ENCODE results near the gene UXS1.

The UXS1 gene

DNA sequence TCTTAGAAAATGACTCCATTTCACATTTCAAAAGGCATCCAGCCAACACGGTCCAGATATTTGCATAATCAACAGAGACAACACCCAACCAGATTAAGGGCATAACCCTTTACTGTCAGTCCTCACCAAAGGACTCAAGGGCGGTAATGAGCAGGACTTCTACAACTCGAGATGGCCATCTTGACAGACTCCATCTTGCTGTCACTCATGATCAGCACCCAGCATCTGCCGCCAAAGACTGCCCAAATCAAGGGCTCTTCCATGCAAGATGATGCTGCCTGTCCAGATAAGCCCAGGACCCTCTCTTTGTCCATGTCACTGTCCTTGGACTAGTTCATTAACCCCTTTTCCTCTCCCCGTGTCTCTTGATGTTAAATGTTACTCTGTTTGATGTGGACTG lies 77.9 kb downstream of the UXS1 start:
- DNase-seq (ENCODE audit: extremely low spot score) = no peak
- ChIA-PET CTCF (no interaction called here), POLR2A (no interaction called here)
- TF ChIP-seq ZNF384 (IDR thresholded peaks at IDR 0.05) = no peak
- TF ChIP-seq ELF4 (IDR thresholded peaks at IDR 0.05) = no peak
- TF ChIP-seq NFRKB (IDR thresholded peaks at IDR 0.05) = no peak
- no peak for TF ChIP-seq TARDBP (IDR thresholded peaks at IDR 0.05)
- no peak for TF ChIP-seq BHLHE40 (IDR thresholded peaks at IDR 0.05; ENCODE audit: borderline replicate concordance)
- no peak for TF ChIP-seq ARNT (IDR thresholded peaks at IDR 0.05)
- TF ChIP-seq SP1 (IDR thresholded peaks at IDR 0.05) = no peak
- TF ChIP-seq LEF1 (IDR thresholded peaks at IDR 0.05; ENCODE audit: borderline replicate concordance) = no peak
- TF ChIP-seq CTBP1 (IDR thresholded peaks at IDR 0.05; ENCODE audit: borderline replicate concordance) = no peak
- no peak for TF ChIP-seq L3MBTL2 (conservative IDR thresholded peaks at IDR 0.05)
- TF ChIP-seq SUZ12 (IDR thresholded peaks at IDR 0.05) = no peak
- TF ChIP-seq FOXK2 (IDR thresholded peaks at IDR 0.05) = no peak
- TF ChIP-seq, protein P1, sequence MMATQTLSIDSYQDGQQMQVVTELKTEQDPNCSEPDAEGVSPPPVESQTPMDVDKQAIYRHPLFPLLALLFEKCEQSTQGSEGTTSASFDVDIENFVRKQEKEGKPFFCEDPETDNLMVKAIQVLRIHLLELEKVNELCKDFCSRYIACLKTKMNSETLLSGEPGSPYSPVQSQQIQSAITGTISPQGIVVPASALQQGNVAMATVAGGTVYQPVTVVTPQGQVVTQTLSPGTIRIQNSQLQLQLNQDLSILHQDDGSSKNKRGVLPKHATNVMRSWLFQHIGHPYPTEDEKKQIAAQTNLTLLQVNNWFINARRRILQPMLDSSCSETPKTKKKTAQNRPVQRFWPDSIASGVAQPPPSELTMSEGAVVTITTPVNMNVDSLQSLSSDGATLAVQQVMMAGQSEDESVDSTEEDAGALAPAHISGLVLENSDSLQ (IDR thresholded peaks at IDR 0.05) = no peak

DNA sequence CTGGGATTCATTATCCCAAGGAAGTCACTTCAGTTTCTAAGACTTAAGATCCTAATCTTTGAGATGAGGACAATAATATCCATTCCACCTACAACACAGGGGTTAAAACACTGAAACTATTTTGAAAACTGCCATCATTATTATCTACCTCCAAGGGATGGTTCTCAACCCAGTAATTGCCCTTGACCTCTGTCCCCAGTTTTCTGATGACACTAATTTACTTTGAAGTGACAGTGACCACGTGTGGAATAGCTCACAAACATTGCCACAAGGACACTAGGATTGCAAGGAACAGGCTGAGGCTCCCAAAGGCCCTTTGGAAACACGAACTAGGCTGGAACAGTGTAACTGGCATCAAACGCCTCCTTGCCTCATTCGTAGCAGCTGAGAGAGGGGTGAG lies 78.4 kb downstream of the UXS1 start:
- CTCF ChIA-PET = no interaction called here
- POLR2A ChIA-PET = no interaction called here
- DNase-seq (ENCODE audit: extremely low spot score) = no peak
- TF ChIP-seq TARDBP (IDR thresholded peaks at IDR 0.05) (no peak), ZNF384 (IDR thresholded peaks at IDR 0.05) (no peak), SP1 (IDR thresholded peaks at IDR 0.05) (no peak), FOXM1 (IDR thresholded peaks at IDR 0.05; ENCODE audit: borderline replicate concordance) (no peak), NFRKB (IDR thresholded peaks at IDR 0.05) (no peak), LEF1 (IDR thresholded peaks at IDR 0.05; ENCODE audit: borderline replicate concordance) (no peak), ARNT (IDR thresholded peaks at IDR 0.05) (no peak), HDGF (IDR thresholded peaks at IDR 0.05; ENCODE audit: borderline replicate concordance) (no peak), SUZ12 (IDR thresholded peaks at IDR 0.05) (no peak), BHLHE40 (IDR thresholded peaks at IDR 0.05; ENCODE audit: borderline replicate concordance) (no peak), FOXK2 (IDR thresholded peaks at IDR 0.05) (no peak), FOXA1 (IDR thresholded peaks at IDR 0.05) (no peak), ELF4 (IDR thresholded peaks at IDR 0.05) (no peak), CTBP1 (IDR thresholded peaks at IDR 0.05; ENCODE audit: borderline replicate concordance) (no peak)
- TF ChIP-seq, protein P1 (IDR thresholded peaks at IDR 0.05) = no peak

DNA sequence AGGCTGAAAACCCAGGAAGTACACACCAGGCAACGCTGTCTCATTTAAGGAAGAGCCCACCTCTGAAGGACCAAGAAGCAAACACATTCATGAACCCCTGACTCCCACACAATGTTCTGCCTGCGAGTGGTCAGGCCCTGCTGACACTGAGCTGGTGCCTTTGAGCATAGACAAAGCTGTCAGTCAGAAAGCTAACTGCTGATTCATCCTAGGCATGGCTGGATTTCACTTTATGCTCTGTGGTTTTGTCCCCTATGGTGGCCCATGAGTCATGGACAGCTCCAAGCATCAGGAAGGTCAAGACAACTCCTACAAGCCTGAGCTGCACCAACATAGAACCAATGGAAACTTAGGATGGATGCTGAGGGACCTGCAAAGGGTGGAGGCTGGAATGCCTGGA lies 78.9 kb downstream of the UXS1 start:
- ChIA-PET POLR2A (no interaction called here), CTCF (no interaction called here)
- DNase-seq (ENCODE audit: extremely low spot score) = no peak
- TF ChIP-seq, protein P1 (IDR thresholded peaks at IDR 0.05) = no peak
- no peak for TF ChIP-seq TARDBP (IDR thresholded peaks at IDR 0.05)
- TF ChIP-seq ARNT (IDR thresholded peaks at IDR 0.05) = no peak
- no peak for TF ChIP-seq L3MBTL2 (conservative IDR thresholded peaks at IDR 0.05)
- no peak for TF ChIP-seq HDGF (IDR thresholded peaks at IDR 0.05; ENCODE audit: borderline replicate concordance)
- TF ChIP-seq FOXM1 (IDR thresholded peaks at IDR 0.05; ENCODE audit: borderline replicate concordance) = no peak
- no peak for TF ChIP-seq NFRKB (IDR thresholded peaks at IDR 0.05)
- no peak for TF ChIP-seq BHLHE40 (IDR thresholded peaks at IDR 0.05; ENCODE audit: borderline replicate concordance)
- no peak for TF ChIP-seq SP1 (IDR thresholded peaks at IDR 0.05)
- no peak for TF ChIP-seq LEF1 (IDR thresholded peaks at IDR 0.05; ENCODE audit: borderline replicate concordance)
- no peak for TF ChIP-seq CTBP1 (IDR thresholded peaks at IDR 0.05; ENCODE audit: borderline replicate concordance)
- no peak for TF ChIP-seq ZNF384 (IDR thresholded peaks at IDR 0.05)
- TF ChIP-seq FOXK2 (IDR thresholded peaks at IDR 0.05) = no peak
- no peak for TF ChIP-seq FOXA1 (IDR thresholded peaks at IDR 0.05)

DNA sequence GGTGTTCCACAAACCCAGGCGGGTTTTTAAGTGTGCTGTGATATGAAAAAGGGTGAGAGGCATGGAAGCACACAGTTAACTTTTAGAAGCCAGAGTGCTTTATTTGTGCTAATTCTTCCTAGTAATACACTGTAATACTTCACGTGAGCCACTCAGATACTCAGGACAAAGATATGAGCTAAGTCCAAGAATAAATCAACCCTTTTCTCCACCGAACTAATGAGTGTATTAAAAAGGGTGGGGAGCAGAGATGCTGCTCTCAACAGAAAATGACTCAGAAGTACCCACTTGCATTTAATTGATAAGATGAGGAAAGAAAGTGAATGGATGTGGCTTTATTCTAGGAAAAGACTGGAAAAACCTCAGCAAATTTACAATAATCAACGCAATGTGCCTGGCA lies 79.9 kb downstream of the UXS1 start:
- POLR2A ChIA-PET = no interaction called here
- no peak for DNase-seq (ENCODE audit: extremely low spot score)
- TF ChIP-seq NFRKB (IDR thresholded peaks at IDR 0.05) (no peak), TARDBP (IDR thresholded peaks at IDR 0.05) (no peak), SP1 (IDR thresholded peaks at IDR 0.05) (no peak), L3MBTL2 (conservative IDR thresholded peaks at IDR 0.05) (no peak), BHLHE40 (IDR thresholded peaks at IDR 0.05; ENCODE audit: borderline replicate concordance) (no peak), FOXM1 (IDR thresholded peaks at IDR 0.05; ENCODE audit: borderline replicate concordance) (no peak), FOXK2 (IDR thresholded peaks at IDR 0.05) (no peak), SUZ12 (IDR thresholded peaks at IDR 0.05) (no peak), FOXA1 (IDR thresholded peaks at IDR 0.05) (no peak), LEF1 (IDR thresholded peaks at IDR 0.05; ENCODE audit: borderline replicate concordance) (no peak), ELF4 (IDR thresholded peaks at IDR 0.05) (no peak), CTBP1 (IDR thresholded peaks at IDR 0.05; ENCODE audit: borderline replicate concordance) (no peak), HDGF (IDR thresholded peaks at IDR 0.05; ENCODE audit: borderline replicate concordance) (no peak), ARNT (IDR thresholded peaks at IDR 0.05) (no peak), ZNF384 (IDR thresholded peaks at IDR 0.05) (no peak)
- TF ChIP-seq, protein P1 (IDR thresholded peaks at IDR 0.05) = no peak
- CTCF ChIA-PET = no interaction called here

GRCh38 chr2:106113361-106113966 lies 80.6 kb downstream of the UXS1 start:
- ChIA-PET POLR2A (no interaction called here), CTCF (no interaction called here)
- DNase-seq (ENCODE audit: extremely low spot score) = no peak
- no peak for TF ChIP-seq LEF1 (IDR thresholded peaks at IDR 0.05; ENCODE audit: borderline replicate concordance)
- no peak for TF ChIP-seq SP1 (IDR thresholded peaks at IDR 0.05)

All from HEK293T (cell line).